Activated CD4-positive, alpha-beta T cell treated with anti-CD3 and anti-CD28 coated beads, Interleukin-10, Interleukin-2, amounts not matched to agents 100 ng/mL and 50 ng/mL, durations not matched to agents 16 hours and 8 hours (primary cell): Measurements from ENCODE around the gene ZNF627.
"Not testable (repeated sequence)": the region's sequence is repeated elsewhere in the genome, so short reads cannot be mapped to it uniquely, and the experiment has no call there.

Source experiments
- DNase-seq: peaks from one replicate; pipeline ENCODE4 v3.0.0-alpha.2; 2020

The ZNF627 gene

GRCh38 chr19:11576227-11576626 is 21.1 kb upstream of the ZNF627 start:
- no peak for DNase-seq

- DNase-seq = no peak
Measured at GRCh38 chr19:11577451-11578257, 19.6 kb upstream of the ZNF627 start, which contains the start of gene ACP5. Gene ACP5, minus strand, starts transcription at chr19:11577645. Its CDS starts 328 bp downstream, at chr19:11577317.

GRCh38 chr19:11578258-11579142 is 18.8 kb upstream of the ZNF627 start:
- DNase-seq = peak; percentile 48

GRCh38 chr19:11580116-11580515 is 17.2 kb upstream of the ZNF627 start:
- no peak for DNase-seq

GRCh38 chr19:11581740-11582139 is 15.5 kb upstream of the ZNF627 start:
- peak; percentile 69 for DNase-seq

- no peak for DNase-seq
Measured at GRCh38 chr19:11586331-11586730, 11.0 kb upstream of the ZNF627 start.

GRCh38 chr19:11587302-11587974 is 9.8 kb upstream of the ZNF627 start:
- peak; percentile 82 for DNase-seq

- no peak for DNase-seq
Measured at GRCh38 chr19:11587975-11588631, 9.2 kb upstream of the ZNF627 start.

- no peak for DNase-seq
Measured at GRCh38 chr19:11594084-11594483, 3.2 kb upstream of the ZNF627 start.

- DNase-seq = no peak
Measured at GRCh38 chr19:11596156-11596555, 1.1 kb upstream of the ZNF627 start.

GRCh38 chr19:11598103-11598483 is 810 bp downstream of the ZNF627 start:
- DNase-seq = no peak

- no peak for DNase-seq
Measured at GRCh38 chr19:11598746-11599145, 1.5 kb downstream of the ZNF627 start.

GRCh38 chr19:11599704-11600103 is 2.4 kb downstream of the ZNF627 start:
- not testable (repeated sequence) for DNase-seq

GRCh38 chr19:11606484-11606883 is 9.2 kb downstream of the ZNF627 start:
- no peak for DNase-seq

GRCh38 chr19:11611730-11612129 is 14.4 kb downstream of the ZNF627 start:
- no peak for DNase-seq

GRCh38 chr19:11612816-11613511 is 15.7 kb downstream of the ZNF627 start:
- DNase-seq = peak; percentile 9

GRCh38 chr19:11617180-11618062 is 20.1 kb downstream of the ZNF627 start:
- DNase-seq = no peak

- no peak for DNase-seq
Measured at GRCh38 chr19:11620553-11620952, 23.3 kb downstream of the ZNF627 start.

- DNase-seq = not testable (repeated sequence)
Measured at GRCh38 chr19:11622401-11622800, 25.1 kb downstream of the ZNF627 start.

- no peak for DNase-seq
Measured at GRCh38 chr19:11624069-11624463, 26.8 kb downstream of the ZNF627 start.

- no peak for DNase-seq
Measured at GRCh38 chr19:11626252-11626651, 29.0 kb downstream of the ZNF627 start.
